Hepatic stellate cell (primary cell): ENCODE results near the gene SH3BP4.

Experiments used
- DNase-seq: peaks from one replicate; pipeline ENCODE4 v3.0.0; 2011; ENCODE audit warnings: low spot score

SH3BP4 gene

DNA sequence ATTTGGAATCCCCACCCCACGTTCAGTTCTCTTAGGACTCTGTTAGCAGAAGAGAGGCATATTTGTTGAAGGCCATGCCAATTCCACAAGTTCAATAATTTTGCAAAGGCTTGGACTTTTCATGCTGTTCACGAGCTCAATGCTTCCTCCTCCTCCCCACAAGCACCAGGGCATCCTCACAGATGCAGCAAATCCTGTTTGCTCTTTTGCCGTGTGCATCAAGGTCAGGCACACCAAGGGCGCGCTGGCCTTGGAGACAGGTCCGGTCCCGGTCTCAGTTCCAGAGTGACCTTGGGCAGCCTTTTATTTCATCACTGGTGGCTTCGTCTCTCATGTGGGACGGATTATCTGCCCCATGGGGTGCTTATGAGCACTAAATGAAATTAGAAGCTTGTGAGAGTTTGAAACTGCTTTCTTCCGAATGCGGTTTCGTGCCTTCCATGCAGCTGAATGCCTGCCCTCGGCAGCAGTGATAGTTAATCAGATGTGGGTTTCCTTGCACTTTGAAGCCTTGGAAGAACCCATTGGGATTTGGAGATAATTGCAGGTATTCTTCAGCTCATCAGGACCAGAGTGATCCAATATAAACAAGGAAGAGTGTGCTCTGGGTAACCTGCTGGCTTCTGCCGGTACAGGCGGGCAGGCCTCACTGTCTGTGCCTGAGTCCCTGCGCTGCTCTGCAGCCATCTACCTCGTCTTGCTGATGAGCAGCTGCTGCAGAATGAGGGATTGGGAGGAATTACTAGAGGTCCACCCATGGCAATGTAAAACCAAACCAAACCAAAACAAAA, 140.8 kb downstream of the SH3BP4 start:
- no peak for DNase-seq

DNA sequence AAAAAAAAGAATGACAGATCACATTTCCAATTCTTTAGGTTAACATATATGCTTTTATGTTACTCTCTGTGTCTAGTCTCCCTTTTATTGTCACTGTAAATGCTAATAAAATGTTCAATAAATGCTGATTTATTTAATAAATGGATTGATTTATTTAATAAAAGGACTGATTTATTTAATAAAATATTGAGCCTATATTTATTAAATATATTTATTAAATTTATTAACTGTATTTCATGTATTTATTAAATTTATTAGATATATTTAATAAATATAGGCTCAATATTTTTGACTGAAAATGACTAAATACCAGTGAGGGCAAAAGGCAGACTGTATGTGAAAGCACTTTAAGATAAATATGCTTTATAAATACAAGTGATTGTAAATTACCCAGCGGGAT, 142.6 kb downstream of the SH3BP4 start:
- DNase-seq: no peak

- peak; percentile 29 for DNase-seq
These were observed 143.8 kb downstream of the SH3BP4 start for GRCh38 chr2:235095569-235095968.

DNA sequence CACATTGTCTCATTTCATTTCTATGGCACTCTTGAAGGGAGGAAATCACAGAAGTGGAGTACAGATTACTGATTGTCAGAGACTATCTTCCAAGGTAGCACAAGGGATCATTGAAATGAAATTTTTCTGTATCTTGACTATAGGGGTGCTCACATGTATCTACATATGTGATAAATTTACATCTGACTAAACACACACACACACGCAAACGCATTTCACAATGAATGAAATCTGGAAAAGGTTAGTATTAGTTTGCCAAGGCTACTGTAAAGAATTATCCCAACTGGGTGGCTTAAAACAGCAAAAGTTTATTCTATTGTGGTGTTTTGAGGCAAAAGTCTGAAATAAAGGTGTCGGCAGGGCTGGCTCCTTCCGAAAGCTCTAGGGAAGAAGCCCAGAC, 144.6 kb downstream of the SH3BP4 start:
- DNase-seq: no peak

- no peak for DNase-seq
These were observed 145.4 kb downstream of the SH3BP4 start for GRCh38 chr2:235097196-235097595.

- DNase-seq: no peak
These were observed 146.5 kb downstream of the SH3BP4 start for GRCh38 chr2:235098269-235098668.

- peak; percentile 53 for DNase-seq
These were observed 147.1 kb downstream of the SH3BP4 start for GRCh38 chr2:235098736-235099494.

- DNase-seq: no peak
These were observed 151.1 kb downstream of the SH3BP4 start for GRCh38 chr2:235102896-235103295.
